ENCODE results near the gene GSTM4. TPM values are rescaled to one million over a fixed set of nuclear protein-coding genes. Genes with fewer than 3 reads are reported as not detected.

Gene GSTM4
- total RNA-seq, 1 experiment from 2014 or later = 18.8 TPM

DNA sequence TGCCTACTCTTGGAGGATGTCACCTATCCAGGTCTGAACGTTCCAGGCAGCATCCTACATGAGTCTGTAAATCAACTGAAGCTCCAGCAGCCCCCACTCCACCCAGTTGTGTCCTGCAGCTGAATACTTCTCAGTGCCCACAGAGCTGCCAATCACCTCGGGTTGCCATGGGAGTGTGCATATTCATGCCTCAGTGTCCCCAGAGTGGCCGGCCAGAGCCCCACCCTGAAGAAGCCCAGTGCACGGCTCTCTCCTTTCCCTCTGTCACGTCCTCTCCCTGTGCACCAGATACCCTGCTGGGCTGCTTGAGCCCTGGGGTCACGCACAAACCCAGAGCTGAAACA is 16.1 kb upstream of the GSTM4 start:
- peaks cover 27% of the 10 kb centered on the region for H3K4me1 ChIP-seq (replicated peaks)
- no peaks in the 10 kb centered on the region for H3K36me3 ChIP-seq

DNA sequence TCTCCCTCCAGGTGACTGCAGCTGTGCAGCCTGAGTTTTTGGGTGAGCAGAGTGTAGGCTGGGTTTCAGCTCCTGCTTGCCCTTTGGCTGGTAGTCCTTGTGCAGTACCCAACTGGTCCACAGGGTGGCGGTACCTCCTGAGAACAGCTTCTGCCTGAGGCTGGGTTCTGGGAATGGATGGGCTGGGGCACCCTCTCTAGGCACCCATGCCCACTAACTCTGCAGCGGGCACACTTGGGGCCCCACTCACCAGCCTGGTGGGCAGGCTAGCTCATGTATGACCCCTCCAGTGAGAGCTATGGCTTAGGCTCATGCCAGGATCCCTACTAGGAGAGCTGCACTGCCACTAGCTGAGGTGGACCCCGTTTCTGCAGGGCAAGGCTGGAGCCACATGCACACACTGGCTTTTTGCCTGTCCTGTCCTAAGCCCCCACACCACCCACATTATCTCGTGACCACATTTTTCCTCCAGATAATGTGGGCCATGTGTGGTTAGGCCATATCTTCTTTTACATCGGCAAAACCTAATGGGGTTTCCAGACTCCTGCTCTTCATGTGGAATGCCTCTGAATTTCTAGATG is 15.5 kb upstream of the GSTM4 start:
- Histone ChIP-seq H3K9me3 (replicated peaks) (no peaks in the 10 kb centered on the region), H3K27me3 (replicated peaks) (no peaks in the 10 kb centered on the region), H3K4me3 (no peak overlapping the region), H3K4me1 (replicated peaks) (peaks cover 30% of the 10 kb centered on the region), H3K36me3 (no peaks in the 10 kb centered on the region), H3K27ac (no peak overlapping the region)
- peak; percentile 50 to 88 for DNase-seq (ENCODE audit: low read depth in 1 of 2, low spot score in 2 of 2)

More for the DNA sequence above, 16.1 kb upstream of the GSTM4 start:
- Histone ChIP-seq H3K27ac (no peak overlapping the region), H3K27me3 (replicated peaks) (no peaks in the 10 kb centered on the region), H3K4me3 (no peak overlapping the region), H3K9me3 (replicated peaks) (no peaks in the 10 kb centered on the region)
- peak in 1 of 2 experiments; percentile 36 for DNase-seq (ENCODE audit: low read depth in 1 of 2, low spot score in 2 of 2)

DNA sequence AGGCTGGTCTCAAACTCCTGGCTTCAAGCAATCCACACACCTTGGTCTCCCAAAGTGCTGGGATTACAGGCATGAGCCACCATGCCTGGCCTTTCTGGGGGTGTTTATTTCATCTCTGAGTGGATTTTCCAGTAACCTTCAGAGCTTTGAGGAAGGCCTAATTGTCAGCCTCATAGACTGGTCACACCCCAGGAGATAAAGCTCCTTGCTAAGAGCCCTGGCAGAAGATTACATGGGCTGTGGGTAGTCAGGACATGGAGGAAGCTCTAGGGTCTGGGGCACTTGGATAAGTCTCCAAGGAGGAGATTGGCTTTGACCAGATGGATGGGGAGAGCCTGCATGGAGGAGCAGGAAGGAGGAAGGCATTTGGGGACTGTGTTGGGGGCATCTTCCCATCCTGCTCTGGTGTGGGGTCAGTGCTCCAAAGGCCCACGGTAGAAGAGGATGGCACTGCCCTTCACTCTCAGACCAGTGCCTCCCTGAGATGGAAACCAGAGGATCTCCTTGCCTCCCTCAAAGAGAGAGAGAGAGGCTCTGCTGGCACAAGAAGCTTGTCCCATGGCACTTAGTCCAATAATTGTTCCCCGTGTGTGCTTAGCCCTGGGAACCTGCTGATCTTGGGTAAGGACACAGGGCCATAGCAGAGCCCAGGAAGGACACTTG is 14.7 kb upstream of the GSTM4 start:
- no peaks in the 10 kb centered on the region for H3K9me3 ChIP-seq (replicated peaks)
- no peaks in the 10 kb centered on the region for H3K27me3 ChIP-seq (replicated peaks)
- H3K36me3 ChIP-seq = no peaks in the 10 kb centered on the region
- no peak for DNase-seq (ENCODE audit: low read depth in 1 of 2, low spot score in 2 of 2)
- H3K27ac ChIP-seq = no peak overlapping the region
- no peak overlapping the region for H3K4me3 ChIP-seq
- H3K4me1 ChIP-seq (replicated peaks) = peaks cover 27% of the 10 kb centered on the region

DNA sequence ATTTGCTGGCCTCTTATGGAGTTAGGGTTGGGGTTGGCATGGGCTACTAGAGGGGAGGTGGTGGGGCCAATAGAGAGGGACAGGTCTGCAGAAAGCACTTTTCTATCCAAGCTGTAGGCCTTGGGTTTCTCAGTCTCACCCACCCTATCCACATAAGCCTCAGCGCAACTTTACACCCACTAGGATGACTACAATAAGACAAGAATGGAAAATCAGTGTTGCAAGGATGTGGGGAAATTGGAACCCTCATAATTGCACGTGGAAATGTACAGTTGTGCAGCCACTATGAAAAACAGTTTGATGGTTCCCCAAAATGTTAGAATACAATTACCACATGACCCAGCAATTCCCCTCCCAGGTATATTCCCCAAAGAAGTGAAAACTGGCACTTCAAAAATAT is 14.0 kb upstream of the GSTM4 start:
- Histone ChIP-seq H3K27me3 (replicated peaks) (no peaks in the 10 kb centered on the region), H3K4me3 (no peak overlapping the region), H3K27ac (no peak overlapping the region), H3K4me1 (replicated peaks) (peaks cover 22% of the 10 kb centered on the region), H3K9me3 (replicated peaks) (no peaks in the 10 kb centered on the region), H3K36me3 (no peaks in the 10 kb centered on the region)
- no peak for DNase-seq (ENCODE audit: low read depth in 1 of 2, low spot score in 2 of 2)

DNA sequence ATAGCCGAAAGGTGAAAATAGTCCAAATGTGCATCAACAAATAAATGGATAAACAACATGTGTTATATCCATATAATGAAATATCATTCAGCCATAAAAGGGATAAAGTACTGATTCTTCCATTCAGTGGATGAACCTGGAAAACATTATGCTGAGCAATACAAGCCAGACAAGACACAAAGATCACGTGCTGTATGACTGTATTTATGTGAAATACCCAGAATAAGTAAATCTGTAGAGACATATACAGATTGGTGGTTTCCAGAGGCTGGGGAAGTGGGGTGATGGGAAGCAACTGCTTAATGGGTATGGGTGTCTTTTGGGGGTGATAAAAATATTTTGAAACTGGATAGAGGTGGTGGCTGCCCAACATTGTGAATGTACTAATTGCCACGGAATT is 13.3 kb upstream of the GSTM4 start:
- no peak for DNase-seq (ENCODE audit: low read depth in 1 of 2, low spot score in 2 of 2)
- Histone ChIP-seq H3K27me3 (replicated peaks) (no peaks in the 10 kb centered on the region), H3K36me3 (no peaks in the 10 kb centered on the region), H3K27ac (no peak overlapping the region), H3K9me3 (replicated peaks) (no peaks in the 10 kb centered on the region), H3K4me3 (no peak overlapping the region), H3K4me1 (replicated peaks) (peaks cover 22% of the 10 kb centered on the region)

DNA sequence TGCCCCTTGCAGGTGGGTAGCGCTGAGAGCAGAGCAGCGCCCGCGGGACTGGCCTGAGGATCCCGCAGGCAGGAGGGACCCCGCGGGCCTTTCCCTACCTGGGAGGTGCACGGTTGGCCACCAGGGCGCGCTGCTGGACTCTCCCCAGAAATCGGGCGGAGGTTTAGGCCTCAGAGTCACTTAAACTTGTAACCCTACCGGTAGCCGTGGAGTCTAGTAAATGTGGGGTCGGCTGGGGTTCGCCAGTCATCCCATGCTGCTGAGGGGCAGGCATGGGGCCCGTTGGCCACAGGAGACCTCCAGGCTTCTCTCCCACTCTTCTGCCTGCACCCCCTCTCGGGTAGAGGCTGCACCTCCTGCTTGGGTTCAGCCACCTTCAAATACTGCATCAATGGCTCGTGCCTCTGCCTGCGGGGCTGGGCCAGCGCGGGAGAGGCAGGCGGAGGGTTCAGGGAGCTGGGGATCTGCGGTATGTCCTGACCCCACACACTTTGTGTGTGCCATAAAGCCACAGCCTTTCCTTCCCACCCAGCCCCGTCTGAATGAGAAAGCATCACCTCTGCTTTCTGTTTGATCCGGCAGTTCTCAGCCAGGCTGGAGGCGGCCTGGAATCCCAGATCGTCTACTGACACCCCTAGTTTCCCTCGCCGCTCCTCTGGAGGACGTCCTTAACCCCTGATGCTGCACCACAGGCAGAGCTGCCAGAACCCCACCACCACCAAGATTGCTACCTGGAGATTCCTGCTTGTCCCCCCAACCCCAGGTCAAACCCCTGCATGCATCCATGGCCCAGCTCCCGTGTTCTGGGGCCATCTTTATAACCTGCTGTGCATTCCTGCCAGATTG is 12.3 kb upstream of the GSTM4 start:
- Histone ChIP-seq H3K27ac (no peak overlapping the region), H3K27me3 (replicated peaks) (no peaks in the 10 kb centered on the region), H3K36me3 (no peaks in the 10 kb centered on the region), H3K4me1 (replicated peaks) (peaks cover 22% of the 10 kb centered on the region), H3K4me3 (no peak overlapping the region), H3K9me3 (replicated peaks) (no peaks in the 10 kb centered on the region)
- DNase-seq (ENCODE audit: low read depth in 1 of 2, low spot score in 2 of 2) = peak; percentile 72 to 86

DNA sequence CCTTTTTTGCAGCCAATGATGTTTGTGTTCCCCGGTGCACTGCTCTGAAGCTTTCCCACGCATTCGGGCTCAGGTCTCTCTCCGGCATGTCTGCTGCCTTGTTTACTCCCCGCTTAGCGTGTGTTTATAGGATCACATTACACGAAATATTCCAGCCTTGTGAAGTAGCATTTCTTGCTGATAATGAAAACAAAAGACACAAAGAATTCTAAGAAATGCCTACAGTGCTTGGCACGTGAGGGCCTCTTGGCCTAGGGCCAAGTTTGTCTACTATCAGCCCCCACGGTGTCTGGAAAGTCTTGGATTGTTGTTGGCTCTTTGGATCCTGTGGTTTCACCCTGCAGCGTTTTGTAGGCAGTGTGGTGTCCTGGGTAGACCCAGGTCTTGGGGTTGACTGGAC is 11.2 kb upstream of the GSTM4 start:
- H3K27me3 ChIP-seq (replicated peaks) = no peaks in the 10 kb centered on the region
- H3K36me3 ChIP-seq = no peaks in the 10 kb centered on the region
- no peak overlapping the region for H3K4me3 ChIP-seq
- H3K4me1 ChIP-seq (replicated peaks) = peaks cover 22% of the 10 kb centered on the region
- H3K9me3 ChIP-seq (replicated peaks) = no peaks in the 10 kb centered on the region
- no peak overlapping the region for H3K27ac ChIP-seq
- DNase-seq (ENCODE audit: low read depth in 1 of 2, low spot score in 2 of 2) = peak; percentile 45 to 52

DNA sequence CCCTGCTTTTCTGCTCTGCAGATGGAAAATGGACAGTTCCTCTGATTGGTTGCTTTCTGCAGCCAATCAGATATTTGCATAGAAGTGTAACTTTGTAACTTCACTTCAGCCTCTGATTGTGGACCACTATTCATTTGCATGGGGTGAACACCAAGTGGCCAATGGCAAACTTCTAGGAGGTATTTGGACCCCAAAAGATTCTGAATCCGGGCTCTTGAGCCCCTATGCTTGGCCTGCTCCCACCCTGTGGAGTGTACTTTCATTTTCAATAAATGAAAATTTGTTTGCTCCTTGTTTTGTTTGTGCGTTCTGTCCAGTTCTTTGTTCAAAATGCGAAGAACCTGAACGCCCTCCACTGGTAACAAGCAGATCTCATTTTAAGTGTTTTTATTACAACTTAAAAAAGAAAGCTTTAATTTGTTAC is 6.4 kb upstream of the GSTM4 start:
- H3K27ac ChIP-seq = no peak overlapping the region
- DNase-seq (ENCODE audit: low read depth in 1 of 2, low spot score in 2 of 2) = peak; percentile 33 to 45

DNA sequence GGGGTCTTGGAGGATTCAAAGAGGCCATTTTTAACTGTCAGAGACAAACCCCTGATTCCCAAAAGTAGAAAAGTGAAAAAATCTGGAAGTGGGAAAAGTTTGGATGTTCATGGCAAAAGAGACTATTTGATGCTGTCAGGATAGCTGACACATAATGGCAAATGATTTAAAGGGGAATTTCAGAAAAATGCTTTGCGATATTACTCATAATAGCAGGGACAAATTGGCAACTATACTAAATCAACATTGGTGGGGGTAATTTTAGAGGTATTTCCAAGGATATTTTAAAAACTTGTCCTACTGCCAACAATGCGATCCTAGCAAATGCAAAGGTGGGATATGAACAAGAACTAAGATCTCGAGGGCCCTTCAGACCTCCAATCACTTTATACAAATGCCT is 5.3 kb upstream of the GSTM4 start:
- H3K4me1 ChIP-seq (replicated peaks) = peaks cover 11% of the 10 kb centered on the region
- no peak overlapping the region for H3K4me3 ChIP-seq
- no peaks in the 10 kb centered on the region for H3K9me3 ChIP-seq (replicated peaks)
- no peaks in the 10 kb centered on the region for H3K36me3 ChIP-seq
- no peak for DNase-seq (ENCODE audit: low read depth in 1 of 2, low spot score in 2 of 2)
- H3K27me3 ChIP-seq (replicated peaks) = no peaks in the 10 kb centered on the region
- H3K27ac ChIP-seq = no peak overlapping the region

More for the DNA sequence above, 6.4 kb upstream of the GSTM4 start:
- Histone ChIP-seq H3K9me3 (replicated peaks) (no peaks in the 10 kb centered on the region), H3K4me1 (replicated peaks) (peaks cover 9% of the 10 kb centered on the region), H3K27me3 (replicated peaks) (no peaks in the 10 kb centered on the region), H3K4me3 (peak overlapping the region; percentile 25), H3K36me3 (no peaks in the 10 kb centered on the region)

DNA sequence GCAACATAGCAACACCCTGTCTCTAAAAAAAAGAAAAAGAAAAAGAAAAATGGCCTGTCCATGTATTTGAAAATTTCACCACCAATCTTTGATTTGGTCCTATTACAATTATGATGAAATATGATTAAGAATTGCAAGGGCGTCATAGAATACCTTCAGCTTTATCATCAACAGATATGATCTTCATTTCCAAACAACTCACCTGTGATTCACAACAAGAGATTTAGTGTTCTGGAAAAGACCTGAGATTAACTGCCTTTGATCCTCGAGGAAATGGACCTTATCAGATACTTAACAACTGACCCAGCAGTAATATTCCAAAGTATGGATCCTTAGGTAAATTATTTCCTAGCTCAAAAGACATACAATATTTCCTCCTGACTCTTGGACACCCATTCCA is 3.5 kb upstream of the GSTM4 start:
- H3K4me1 ChIP-seq (replicated peaks) = peaks cover 19% of the 10 kb centered on the region
- no peak overlapping the region for H3K27ac ChIP-seq
- DNase-seq (ENCODE audit: low read depth in 1 of 2, low spot score in 2 of 2) = no peak
- no peaks in the 10 kb centered on the region for H3K9me3 ChIP-seq (replicated peaks)
- H3K4me3 ChIP-seq = no peak overlapping the region
- no peaks in the 10 kb centered on the region for H3K36me3 ChIP-seq
- no peaks in the 10 kb centered on the region for H3K27me3 ChIP-seq (replicated peaks)

DNA sequence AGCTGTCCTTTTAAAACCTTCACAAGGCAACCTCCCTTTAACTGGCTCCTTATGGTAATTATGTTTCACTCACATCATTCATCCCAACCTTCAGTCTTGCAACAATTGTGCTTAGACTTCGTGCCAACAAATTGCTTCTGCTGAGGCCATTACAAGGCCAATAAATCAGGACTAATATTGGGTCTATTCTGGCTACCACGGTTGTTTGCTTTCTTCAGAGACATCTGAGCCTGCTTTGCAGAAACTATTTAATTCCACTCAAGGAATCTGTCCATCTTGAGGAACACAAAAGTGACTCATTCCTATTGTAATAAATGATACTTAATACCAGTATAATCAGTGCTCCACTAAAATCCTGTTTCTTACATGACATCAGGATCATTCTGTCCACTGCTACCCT is 2.6 kb upstream of the GSTM4 start:
- no peaks in the 10 kb centered on the region for H3K27me3 ChIP-seq (replicated peaks)
- DNase-seq (ENCODE audit: low read depth in 1 of 2, low spot score in 2 of 2) = no peak
- no peak overlapping the region for H3K4me3 ChIP-seq
- H3K9me3 ChIP-seq (replicated peaks) = no peaks in the 10 kb centered on the region
- H3K27ac ChIP-seq = no peak overlapping the region
- H3K36me3 ChIP-seq = no peaks in the 10 kb centered on the region; the same call in 1 of the 2 replicates
- H3K4me1 ChIP-seq (replicated peaks) = peaks cover 19% of the 10 kb centered on the region

DNA sequence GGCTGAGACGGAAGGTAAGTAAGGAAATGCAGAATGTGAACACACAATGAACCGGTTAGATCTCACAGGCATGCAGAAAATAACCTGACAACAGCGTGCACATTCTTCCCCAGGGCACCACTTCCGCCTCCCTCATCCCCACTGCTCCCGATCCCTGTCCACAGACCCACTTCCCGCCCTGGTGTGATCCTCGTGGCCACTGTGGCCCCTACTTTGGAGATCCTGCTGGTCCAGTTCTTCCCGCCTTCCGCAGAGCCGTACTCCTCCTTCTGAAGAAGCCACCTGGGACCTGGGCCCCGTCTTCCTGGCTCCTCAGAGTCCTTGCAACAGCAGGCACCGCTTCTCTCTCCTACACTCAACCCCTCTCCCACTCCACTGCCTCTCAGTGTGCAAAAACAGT is 1.4 kb upstream of the GSTM4 start:
- no peak overlapping the region for H3K4me3 ChIP-seq
- no peak overlapping the region for H3K27ac ChIP-seq
- no peaks in the 10 kb centered on the region; the same call in 1 of the 2 replicates for H3K36me3 ChIP-seq
- no peaks in the 10 kb centered on the region for H3K27me3 ChIP-seq (replicated peaks)
- no peak for DNase-seq (ENCODE audit: low read depth in 1 of 2, low spot score in 2 of 2)
- H3K9me3 ChIP-seq (replicated peaks) = no peaks in the 10 kb centered on the region
- H3K4me1 ChIP-seq (replicated peaks) = peaks cover 19% of the 10 kb centered on the region

DNA sequence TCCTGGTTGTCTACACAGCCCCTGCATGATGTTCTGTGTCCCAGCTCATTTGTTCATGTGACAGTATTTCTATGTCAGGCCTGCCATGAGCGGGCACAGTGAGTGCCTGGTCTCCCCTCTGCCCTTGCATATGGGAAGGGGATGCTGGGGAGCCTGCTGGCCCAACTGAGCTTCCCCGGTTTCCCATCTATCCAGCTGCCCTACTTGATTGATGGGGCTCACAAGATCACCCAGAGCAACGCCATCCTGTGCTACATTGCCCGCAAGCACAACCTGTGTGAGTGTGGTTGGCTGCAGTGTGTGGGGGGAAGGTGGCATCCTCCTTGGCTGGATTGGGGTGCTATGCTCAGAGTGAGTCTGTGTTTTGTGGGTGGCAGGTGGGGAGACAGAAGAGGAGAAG is 1.5 kb downstream of the GSTM4 start:
- Histone ChIP-seq H3K36me3 (peaks cover 6% of the 10 kb centered on the region; the same call in 1 of the 2 replicates), H3K27me3 (replicated peaks) (no peaks in the 10 kb centered on the region), H3K4me3 (no peak overlapping the region), H3K27ac (no peak overlapping the region), H3K9me3 (replicated peaks) (no peaks in the 10 kb centered on the region), H3K4me1 (replicated peaks) (peaks cover 16% of the 10 kb centered on the region)
- DNase-seq (ENCODE audit: low read depth in 1 of 2, low spot score in 2 of 2) = no peak

DNA sequence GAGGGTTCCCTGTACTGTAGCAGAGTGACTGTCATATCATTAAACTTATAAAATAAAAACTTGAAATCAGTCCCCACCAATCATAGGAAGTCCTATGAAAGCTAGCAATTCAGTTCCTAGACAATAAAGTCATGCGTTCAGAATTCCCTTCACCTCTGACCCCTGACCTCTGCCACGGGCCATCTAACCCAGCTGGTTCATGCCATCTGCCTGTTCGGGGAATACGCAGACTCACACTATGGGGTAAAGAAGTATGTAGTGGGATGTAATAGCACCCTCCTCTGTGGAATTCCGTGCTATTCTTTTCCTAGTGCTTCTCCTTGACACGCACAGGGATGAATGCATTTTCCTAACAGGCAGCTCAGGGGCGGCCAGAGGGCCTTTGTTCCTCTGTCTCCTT is 2.1 kb downstream of the GSTM4 start:
- DNase-seq (ENCODE audit: low read depth in 1 of 2, low spot score in 2 of 2) = no peak
- no peaks in the 10 kb centered on the region for H3K9me3 ChIP-seq (replicated peaks)
- no peaks in the 10 kb centered on the region for H3K27me3 ChIP-seq (replicated peaks)
- peaks cover 6% of the 10 kb centered on the region; the same call in 1 of the 2 replicates for H3K36me3 ChIP-seq
- peaks cover 16% of the 10 kb centered on the region for H3K4me1 ChIP-seq (replicated peaks)
- no peak overlapping the region for H3K27ac ChIP-seq
- H3K4me3 ChIP-seq = no peak overlapping the region
